Endothelial cell of umbilical vein (primary cell): ENCODE data around the gene ADAM23. TPM values are rescaled to one million over a fixed set of nuclear protein-coding genes. Genes with fewer than 3 reads are reported as not detected.

Source experiments
- BruUV-seq: library from RNA; stranded (reverse); fragments of 400-500 nt; replicated peaks from 2 replicates; lab custom pipeline; 2021; lab: Mats Ljungman, UMichigan
- CTCF ChIA-PET: fragments of 300-600, 350-600 bp; sonication (Branson Sonifier 250); formaldehyde crosslinking; loops from one replicate; lab custom pipeline; 2021; ENCODE audit warnings: antibody characterized with exemption, inconsistent platforms; lab: Charles Lee
- POLR2A ChIA-PET: fragments of 300-600, 350-600 bp; sonication (Branson Sonifier 250); formaldehyde crosslinking; loops from one replicate; lab custom pipeline; 2021; ENCODE audit warnings: antibody characterized with exemption, inconsistent platforms; lab: Charles Lee
- DNase-seq: peaks from one replicate; pipeline ENCODE4 v3.0.0-alpha.2; 2011; ENCODE audit warnings: low read depth, low spot score
- FAIRE-seq: peaks from 2 replicates; lab custom pipeline; 2011; peaks lifted over from hg19 to GRCh38; lab: Jason Lieb, UNC
- H2AFZ ChIP-seq: 2 replicates; pipeline ENCODE4 v1.6.0; 2012; ENCODE audit warnings: low read depth, low read length, control low read depth, inconsistent platforms
- H3K27ac ChIP-seq: 2 replicates; pipeline ENCODE4 v1.5.1; 2011; ENCODE audit warnings: low read depth, mild to moderate bottlenecking, control low read depth, low read length, moderate library complexity; ENCODE audit not compliant: insufficient read depth
- H3K27me3 ChIP-seq, 2 experiments: 2 replicates each; pipeline versions ENCODE4 v1.6.0 to v1.6.1; 2011; ENCODE audit warnings: low read length in 2 of 2, mixed read lengths in 1 of 2; ENCODE audit not compliant: control insufficient read depth in 2 of 2, insufficient read depth in 2 of 2
- H3K36me3 ChIP-seq, 2 experiments: 2 replicates in 1 of 2; 3 replicates in 1 of 2; pipeline ENCODE4 v1.5.1; 2011; ENCODE audit warnings: low read length in 2 of 2, mild to moderate bottlenecking in 1 of 2, moderate library complexity in 1 of 2; ENCODE audit not compliant: control insufficient read depth in 2 of 2, insufficient read depth in 2 of 2; ENCODE audit errors: extremely low read depth in 1 of 2
- H3K4me1 ChIP-seq: 3 replicates; pipeline ENCODE4 v1.5.1; 2011; ENCODE audit warnings: mild to moderate bottlenecking, low read length; ENCODE audit not compliant: control insufficient read depth, insufficient read depth; ENCODE audit errors: extremely low read depth
- H3K4me2 ChIP-seq: 2 replicates; pipeline ENCODE4 v1.6.1; 2011; ENCODE audit warnings: low read length, control low read depth, mixed read lengths; ENCODE audit not compliant: insufficient read depth
- H3K4me3 ChIP-seq, 3 experiments: fragments of 200-600 bp in 1 of 3; sonication (generic), shearing (Covaris generic) in 1 of 3; replicated peaks in 1 of 3; 2 replicates each; pipeline ENCODE4 v1.5.1; 2011 to 2016; ENCODE audit warnings: control low read depth in 3 of 3, low read length in 3 of 3, mild to moderate bottlenecking in 2 of 3, inconsistent platforms in 1 of 3, low read depth in 1 of 3, moderate library complexity in 1 of 3; ENCODE audit not compliant: insufficient read depth in 1 of 3
- H3K79me2 ChIP-seq: 2 replicates; pipeline ENCODE4 v1.6.0; 2012; ENCODE audit warnings: low read length, inconsistent platforms; ENCODE audit not compliant: control insufficient read depth, insufficient read depth
- H3K9ac ChIP-seq: replicated peaks from 2 replicates; pipeline ENCODE3; 2011; ENCODE audit warnings: low read length, control low read depth; ENCODE audit not compliant: insufficient read depth; ENCODE audit errors: extremely low read depth
- H3K9me1 ChIP-seq: replicated peaks from 3 replicates; pipeline ENCODE4 v1.6.0; 2011; ENCODE audit warnings: mild to moderate bottlenecking, low read length; ENCODE audit not compliant: control insufficient read depth, insufficient read depth; ENCODE audit errors: extremely low read depth
- H3K9me3 ChIP-seq: replicated peaks from 2 replicates; pipeline ENCODE4 v1.5.1; 2012; ENCODE audit warnings: low read length, inconsistent platforms; ENCODE audit not compliant: control insufficient read depth, insufficient read depth
- H4K20me1 ChIP-seq: replicated peaks from 2 replicates; pipeline ENCODE3; 2011; ENCODE audit warnings: mild to moderate bottlenecking, low read length; ENCODE audit not compliant: control insufficient read depth, insufficient read depth; ENCODE audit errors: extremely low read depth
- EZH2 ChIP-seq: IDR thresholded peaks from 2 replicates; pipeline ENCODE4 v1.6.1; 2012; ENCODE audit warnings: borderline replicate concordance, low read depth, mild to moderate bottlenecking, moderate library complexity, low read length, inconsistent platforms; ENCODE audit not compliant: severe bottlenecking
- FOS ChIP-seq: IDR thresholded peaks from 2 replicates; pipeline ENCODE4 v1.6.1; 2011; ENCODE audit warnings: mild to moderate bottlenecking, low read length, moderate library complexity, borderline replicate concordance; ENCODE audit not compliant: insufficient read depth
- GATA2 ChIP-seq: IDR thresholded peaks from 2 replicates; pipeline ENCODE4 v1.7.0; 2011; ENCODE audit warnings: low read depth, mild to moderate bottlenecking, moderate library complexity, mixed read lengths, low read length; ENCODE audit not compliant: insufficient read length, insufficient read depth
- JUN ChIP-seq: IDR thresholded peaks from 2 replicates; pipeline ENCODE4 v1.6.1; 2011; ENCODE audit warnings: borderline replicate concordance, low read depth; ENCODE audit not compliant: insufficient read length, insufficient read depth
- MAX ChIP-seq: IDR thresholded peaks from 2 replicates; pipeline ENCODE4 v1.6.1; 2011; ENCODE audit not compliant: insufficient read depth, insufficient read length
- MYC ChIP-seq: IDR thresholded peaks from one replicate; pipeline ENCODE4 v1.6.1; 2011; ENCODE audit warnings: mild to moderate bottlenecking, low read depth, low read length
- POLR2A ChIP-seq: IDR thresholded peaks from 2 replicates; pipeline ENCODE4 v1.6.1; 2012; ENCODE audit warnings: low read depth, mild to moderate bottlenecking, control low read depth, low read length
- POLR2AphosphoS5 ChIP-seq: IDR thresholded peaks from 2 replicates; pipeline ENCODE4 v1.6.1; 2012; ENCODE audit warnings: low read depth, mild to moderate bottlenecking, control low read depth, low read length, moderate library complexity; ENCODE audit not compliant: insufficient read depth
- dilution Hi-C: fragments of 300-500 bp; cut with MboI; formaldehyde crosslinking; loops from one replicate; pipeline ENCODE4 v1.15.0; 2019; ENCODE audit warnings: low sequenced_read_pairs; ENCODE audit not compliant: extremely low pct_ligation_motif_present
- intact Hi-C: fragments of 100-400 bp; cut with micrococcal nuclease; formaldehyde crosslinking; loops from one replicate; pipeline ENCODE4 v1.10.0; 2022
- polyA plus RNA-seq, 4 experiments: library from polyadenylated mRNA; depleted of rRNA in 3 of 4; stranded (reverse) in 3 of 4; unstranded in 1 of 4; fragments of >200 nt; gene quantifications; 2 replicates each; pipeline versions ENCODE4 v1.2.1 to v1.2.3, GENCODE V29; 2011 to 2012; ENCODE audit warnings: missing spikeins in 1 of 4
- total RNA-seq: library from RNA; stranded (reverse); gene quantifications from 2 replicates; pipeline ENCODE4 v1.2.3, GENCODE V29; 2021
- TF ChIP-seq, protein P1 (sequence below), 2 donors: IDR thresholded peaks; 1 replicate in 1 of 2; 2 replicates in 1 of 2; pipeline ENCODE4 v1.5.1; 2011; ENCODE audit warnings: low read length in 2 of 2, mild to moderate bottlenecking in 2 of 2, moderate library complexity in 2 of 2, control low read depth in 1 of 2, inconsistent platforms in 1 of 2, low read depth in 1 of 2; ENCODE audit not compliant: insufficient read depth in 1 of 2; ENCODE audit errors: extremely low read depth in 1 of 2

ADAM23 gene
- total and polyA plus RNA-seq, 2 donors (not counting 3 experiments of a cell fraction or from before 2014, with no cell fraction given): 20.6 to 38.5 TPM

- Histone ChIP-seq H2AFZ (no peak overlapping the region), H3K4me1 (no peaks in the 10 kb centered on the region), H4K20me1 (no peaks in the 10 kb centered on the region), H3K4me3 (no peak overlapping the region), H3K27ac (no peak overlapping the region), H3K4me2 (no peak overlapping the region), H3K9me1 (no peaks in the 10 kb centered on the region), H3K27me3 (no peaks in the 10 kb centered on the region), H3K36me3 (no peaks in the 10 kb centered on the region), H3K9me3 (no peaks in the 10 kb centered on the region), H3K79me2 (no peaks in the 10 kb centered on the region), H3K9ac (no peak overlapping the region)
- ChIA-PET CTCF (no interaction called here), POLR2A (no interaction called here)
- DNase-seq (no peak), FAIRE-seq (no peak)
- BruUV-seq: no TSS peak
- intact Hi-C loops: no loop called here
- no peak for TF ChIP-seq POLR2AphosphoS5
- TF ChIP-seq, protein P1, sequence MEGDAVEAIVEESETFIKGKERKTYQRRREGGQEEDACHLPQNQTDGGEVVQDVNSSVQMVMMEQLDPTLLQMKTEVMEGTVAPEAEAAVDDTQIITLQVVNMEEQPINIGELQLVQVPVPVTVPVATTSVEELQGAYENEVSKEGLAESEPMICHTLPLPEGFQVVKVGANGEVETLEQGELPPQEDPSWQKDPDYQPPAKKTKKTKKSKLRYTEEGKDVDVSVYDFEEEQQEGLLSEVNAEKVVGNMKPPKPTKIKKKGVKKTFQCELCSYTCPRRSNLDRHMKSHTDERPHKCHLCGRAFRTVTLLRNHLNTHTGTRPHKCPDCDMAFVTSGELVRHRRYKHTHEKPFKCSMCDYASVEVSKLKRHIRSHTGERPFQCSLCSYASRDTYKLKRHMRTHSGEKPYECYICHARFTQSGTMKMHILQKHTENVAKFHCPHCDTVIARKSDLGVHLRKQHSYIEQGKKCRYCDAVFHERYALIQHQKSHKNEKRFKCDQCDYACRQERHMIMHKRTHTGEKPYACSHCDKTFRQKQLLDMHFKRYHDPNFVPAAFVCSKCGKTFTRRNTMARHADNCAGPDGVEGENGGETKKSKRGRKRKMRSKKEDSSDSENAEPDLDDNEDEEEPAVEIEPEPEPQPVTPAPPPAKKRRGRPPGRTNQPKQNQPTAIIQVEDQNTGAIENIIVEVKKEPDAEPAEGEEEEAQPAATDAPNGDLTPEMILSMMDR (IDR thresholded peaks at IDR 0.05; ENCODE audit: extremely low read depth in 1 of 2, insufficient read depth in 1 of 2, low read depth in 1 of 2, low read length in 2 of 2): no peak
- no peak for TF ChIP-seq FOS
- TF ChIP-seq GATA2: no peak
- no peak for TF ChIP-seq POLR2A
- TF ChIP-seq JUN: no peak
- TF ChIP-seq EZH2: no peak
- no peak for TF ChIP-seq MYC
- no peak for TF ChIP-seq MAX
- dilution Hi-C loops: no loop called here
Observed at GRCh38 chr2:206452242-206452641, 8.9 kb downstream of the ADAM23 start.
